ENCODE data around the gene TLR9.
"Not testable (repeated sequence)": the region's sequence is repeated elsewhere in the genome, so short reads cannot be mapped to it uniquely, and the experiment has no call there.

Gene TLR9

GRCh38 chr3:52195291-52195597, 30.2 kb downstream of the TLR9 start:
- no peak for DNase-seq (ENCODE audit: low spot score)

DNA sequence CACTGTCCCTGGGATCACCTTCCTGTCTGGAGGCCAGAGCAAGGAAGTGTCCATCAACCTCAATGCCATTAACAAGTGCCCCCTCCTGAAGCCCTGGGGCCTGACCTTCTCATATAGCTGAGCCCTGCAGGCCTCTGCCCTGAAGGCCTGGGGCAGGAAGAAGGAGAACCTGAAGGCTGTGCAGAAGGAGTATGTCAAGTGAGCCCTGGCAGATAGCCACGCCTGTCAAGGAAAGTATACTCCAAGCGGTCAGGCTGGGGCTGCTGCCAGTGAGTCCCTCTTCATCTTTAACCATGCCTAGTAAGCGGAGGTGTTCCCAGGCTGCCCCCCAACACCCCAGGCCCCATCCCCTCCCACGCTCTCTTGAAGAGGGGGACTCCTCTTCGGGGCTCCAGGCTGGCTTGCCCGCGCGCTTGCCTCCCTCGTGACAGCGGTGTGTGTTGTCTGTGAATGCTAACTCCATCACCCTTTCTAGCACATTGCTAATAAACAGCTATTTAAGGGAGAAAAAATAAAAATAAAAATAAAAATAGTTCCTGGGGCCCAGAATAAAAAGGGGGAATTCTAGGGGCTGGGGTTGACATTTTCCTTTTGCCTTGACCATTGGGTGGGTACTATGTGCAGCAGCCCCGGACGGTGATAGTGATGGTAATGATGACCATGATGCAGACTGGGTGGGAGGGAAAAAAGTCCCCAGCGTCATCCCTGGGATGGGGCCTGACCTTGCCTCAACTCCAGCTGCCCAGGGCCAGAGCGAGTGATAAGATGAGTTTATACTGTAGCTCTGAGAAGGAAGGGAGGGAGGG, 30.8 kb downstream of the TLR9 start:
- no peak for DNase-seq (ENCODE audit: low spot score)

DNA sequence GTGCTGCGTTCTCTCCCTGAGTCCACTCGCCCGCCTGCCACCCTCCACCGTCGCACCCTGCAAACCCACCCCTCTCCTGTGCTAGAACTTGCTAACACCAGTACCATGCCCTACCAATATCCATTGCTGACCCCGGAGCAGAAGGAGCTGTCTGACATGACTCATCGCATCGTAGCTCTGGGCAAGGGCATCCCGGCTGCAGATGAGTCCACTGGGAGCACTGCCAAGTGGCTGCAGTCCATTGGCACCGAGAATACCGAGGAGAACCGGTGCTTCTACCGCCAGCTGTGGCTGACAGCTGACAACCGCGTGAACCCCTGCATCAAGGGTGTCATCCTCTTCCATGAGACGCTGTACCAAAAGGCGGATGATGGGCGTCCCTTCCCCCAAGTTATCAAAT, 32.4 kb downstream of the TLR9 start:
- peak; percentile 80 for DNase-seq (ENCODE audit: low spot score)

- no peak for DNase-seq (ENCODE audit: low spot score)
Measured at GRCh38 chr3:52191663-52192062, 33.8 kb downstream of the TLR9 start.

DNA sequence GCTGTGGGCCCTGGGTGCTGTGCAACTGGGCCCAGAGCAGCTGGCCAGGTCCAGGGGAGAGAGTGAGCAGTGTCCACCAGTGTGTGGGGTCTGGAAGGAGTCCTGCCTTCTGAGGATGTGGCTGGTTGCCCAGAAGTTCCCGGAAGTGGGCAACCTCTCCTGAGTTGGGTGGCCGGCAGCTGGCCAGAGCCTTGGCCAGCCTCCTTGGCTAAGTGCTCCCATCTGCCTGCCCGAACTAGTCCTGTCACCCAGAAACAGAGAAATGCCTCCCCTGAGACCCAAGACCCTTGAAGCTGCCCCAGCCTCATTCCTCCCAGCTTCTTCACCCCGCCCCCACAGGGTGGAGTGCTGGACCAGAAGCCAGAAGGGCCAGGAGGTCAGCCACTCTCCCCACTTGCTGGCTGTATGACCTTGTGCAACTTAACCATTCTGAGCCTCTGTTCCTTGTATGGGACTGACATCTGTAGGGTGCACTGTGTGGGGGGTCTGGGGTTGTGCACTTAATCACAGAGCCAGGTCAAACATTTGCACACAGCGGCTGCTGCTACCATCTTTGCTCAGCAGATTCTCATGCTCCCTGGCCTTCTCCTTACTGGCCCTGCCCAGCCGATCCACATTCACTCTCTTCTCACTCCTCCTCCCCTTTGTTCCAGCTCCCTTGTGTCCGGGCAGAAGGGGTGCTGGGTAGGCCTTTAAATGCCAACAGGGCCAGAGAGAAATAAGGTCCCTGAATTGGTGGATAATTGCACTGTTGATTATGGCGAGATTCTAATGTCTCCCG, 35.0 kb downstream of the TLR9 start:
- DNase-seq (ENCODE audit: low spot score), result peak; percentile 61

GRCh38 chr3:52188556-52188955, 36.9 kb downstream of the TLR9 start:
- no peak for DNase-seq (ENCODE audit: low spot score)

GRCh38 chr3:52186729-52187128, 38.7 kb downstream of the TLR9 start:
- no peak for DNase-seq (ENCODE audit: low spot score)

GRCh38 chr3:52185837-52186236, 39.6 kb downstream of the TLR9 start:
- no peak for DNase-seq (ENCODE audit: low spot score)

DNA sequence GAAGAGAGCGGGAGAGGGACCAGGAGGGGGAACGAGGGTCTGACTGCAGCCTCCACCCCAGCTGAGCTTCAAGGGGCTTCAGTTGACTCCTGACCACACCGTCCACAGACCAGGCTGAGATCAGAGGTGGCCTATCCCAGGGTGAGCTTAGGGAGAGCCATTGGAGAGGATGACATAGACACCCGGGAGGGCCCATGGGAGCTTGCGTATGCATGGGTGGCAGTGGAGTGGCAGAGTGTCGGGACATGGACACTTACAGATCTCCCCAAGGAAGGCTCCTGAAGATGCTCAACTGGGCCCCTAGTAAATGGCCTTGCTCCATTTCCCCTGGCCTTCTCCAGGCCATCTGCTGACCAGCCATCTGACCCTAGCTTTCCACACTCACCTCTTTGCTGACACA, 40.1 kb downstream of the TLR9 start:
- DNase-seq (ENCODE audit: low spot score), result no peak

- no peak for DNase-seq (ENCODE audit: low spot score)
Measured at GRCh38 chr3:52184690-52185089, 40.8 kb downstream of the TLR9 start.

DNA sequence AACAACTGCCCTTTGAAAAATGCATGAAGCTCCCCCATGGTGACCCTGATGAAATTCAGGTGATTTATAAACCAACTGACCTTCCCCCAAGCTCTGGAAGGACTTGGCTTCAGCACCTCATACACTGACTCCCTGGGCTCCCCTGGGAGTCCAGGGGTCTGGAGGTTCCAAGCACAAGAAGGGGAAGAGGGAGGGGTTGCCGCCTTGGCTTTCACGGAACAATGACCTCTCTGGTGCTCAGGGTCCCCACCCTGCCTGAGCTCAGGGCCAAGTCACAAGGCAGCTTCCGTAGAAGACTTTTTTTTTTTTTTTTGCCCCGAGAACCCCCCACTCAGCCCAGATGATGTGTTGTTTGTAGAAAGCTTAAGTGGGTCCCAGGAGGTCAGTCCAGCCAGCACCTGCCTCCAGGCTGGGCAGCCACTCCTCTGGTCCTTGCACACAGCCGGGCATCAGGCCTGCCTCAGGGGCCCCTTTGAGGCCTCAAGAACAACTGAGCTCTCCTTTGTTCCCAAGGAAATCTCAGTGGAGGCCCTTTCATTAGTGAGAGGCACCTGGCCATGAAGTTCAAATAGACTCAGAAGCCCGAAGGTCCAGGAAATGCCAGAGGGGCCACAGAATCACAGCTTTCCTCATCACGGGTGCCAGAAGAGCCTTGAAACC, 41.5 kb downstream of the TLR9 start:
- DNase-seq (ENCODE audit: low spot score), result no peak

GRCh38 chr3:52182691-52183090, 42.8 kb downstream of the TLR9 start:
- no peak for DNase-seq (ENCODE audit: low spot score)

DNA sequence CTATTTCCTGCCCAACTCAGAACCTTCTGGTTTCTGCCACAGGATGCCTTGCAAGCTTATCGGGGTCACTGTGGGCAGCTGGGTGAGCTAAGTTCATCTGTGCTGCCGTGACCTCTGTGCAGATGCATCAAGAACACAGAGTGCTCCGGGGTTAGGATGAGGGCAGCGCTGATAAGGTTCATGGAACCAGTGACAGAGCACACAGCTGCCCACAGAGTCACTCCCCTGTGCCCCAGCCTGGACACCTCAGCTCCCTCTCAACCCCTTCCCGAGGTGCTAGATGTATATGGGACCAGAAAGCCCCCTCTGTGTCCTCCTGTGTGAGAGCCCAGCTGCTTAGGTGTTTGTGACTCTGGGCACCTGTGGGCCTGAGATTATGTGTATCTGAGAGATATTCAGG, 43.2 kb downstream of the TLR9 start:
- DNase-seq (ENCODE audit: low spot score), result no peak

- DNase-seq (ENCODE audit: low spot score), result no peak
Measured at GRCh38 chr3:52181543-52181942, 43.9 kb downstream of the TLR9 start.

DNA sequence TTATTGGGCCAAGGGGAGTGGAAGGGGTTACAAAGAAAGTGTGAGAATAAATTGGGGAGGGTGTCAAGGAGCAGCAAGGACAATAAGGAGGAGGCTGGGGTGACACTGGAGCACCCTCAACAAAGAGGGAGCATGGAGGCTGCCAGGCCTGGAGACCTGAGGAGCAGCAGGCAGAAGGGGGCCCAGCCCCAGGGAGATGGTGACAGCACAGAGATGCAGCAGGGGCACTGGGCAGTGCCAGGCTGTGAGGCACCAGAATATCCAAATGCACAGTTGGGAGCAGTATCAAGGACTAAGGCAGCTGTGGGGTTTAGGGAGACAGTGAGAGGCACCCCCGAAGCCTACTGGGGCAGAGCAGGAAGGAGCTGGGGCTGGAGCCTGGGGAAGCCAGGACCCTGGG, 46.9 kb downstream of the TLR9 start:
- DNase-seq (ENCODE audit: low spot score), result no peak

DNA sequence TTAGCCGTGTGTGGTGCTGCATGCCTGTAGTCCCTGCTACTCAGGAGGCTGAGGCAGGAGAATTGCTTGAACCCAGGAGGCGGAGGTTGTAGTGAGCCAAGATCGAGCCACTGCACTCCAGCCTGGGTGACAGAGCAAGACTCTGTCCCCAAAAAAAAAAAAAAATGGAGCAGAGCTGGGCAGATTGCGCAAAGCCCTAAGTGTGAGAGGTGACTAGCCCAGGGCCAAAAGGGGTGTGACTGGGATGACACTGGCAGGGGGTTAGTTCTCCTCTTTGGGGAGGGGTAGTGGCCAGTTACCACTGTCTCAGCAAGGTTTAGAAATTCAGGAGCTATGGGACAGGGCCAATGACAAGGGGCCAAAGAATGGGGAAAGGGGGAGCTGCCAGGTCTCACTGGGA, 47.3 kb downstream of the TLR9 start:
- not testable (repeated sequence) for DNase-seq (ENCODE audit: low spot score)

DNA sequence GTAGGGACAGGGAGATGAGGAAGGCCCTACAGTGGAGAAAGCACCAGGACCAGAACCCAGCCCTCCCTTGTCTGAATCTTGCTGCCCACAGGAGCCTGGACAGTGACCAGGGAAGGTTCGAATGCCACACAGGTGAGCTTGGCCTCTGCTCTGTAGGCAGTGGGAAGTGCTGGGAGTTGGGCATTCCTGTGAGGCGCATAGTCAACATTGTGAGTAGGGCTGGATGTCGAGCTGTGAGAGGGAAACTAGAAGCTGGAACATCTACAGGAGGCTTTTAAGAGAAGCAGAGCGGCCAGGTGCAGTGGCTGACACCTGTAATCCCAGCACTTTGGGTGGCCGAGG, 47.8 kb downstream of the TLR9 start:
- DNase-seq (ENCODE audit: low spot score), result no peak

GRCh38 chr3:52176951-52177700, 48.3 kb downstream of the TLR9 start:
- DNase-seq (ENCODE audit: low spot score), result no peak

- DNase-seq (ENCODE audit: low spot score), result no peak
Measured at GRCh38 chr3:52176180-52176752, 49.2 kb downstream of the TLR9 start.

GRCh38 chr3:52175416-52176179, 49.8 kb downstream of the TLR9 start:
- DNase-seq (ENCODE audit: low spot score), result no peak

DNA sequence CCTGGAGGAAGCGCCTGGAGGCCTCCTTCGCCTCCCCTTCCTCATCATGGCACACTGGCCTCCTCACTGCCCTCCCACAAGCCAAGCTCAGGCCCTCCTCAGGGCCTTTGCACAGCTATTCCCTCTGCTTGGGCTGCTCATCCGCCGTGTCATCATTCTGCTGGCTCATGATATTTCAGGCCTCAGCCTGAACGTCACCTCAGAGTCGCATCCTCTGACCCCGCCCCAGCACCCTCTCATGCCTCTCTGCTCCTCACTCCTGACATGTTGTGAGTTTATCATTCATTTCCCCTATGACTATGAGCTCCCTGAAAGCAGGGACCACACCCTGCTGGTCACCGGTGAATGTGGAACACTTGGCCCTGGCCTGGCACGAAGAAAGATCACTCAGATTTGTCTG, 50.5 kb downstream of the TLR9 start:
- no peak for DNase-seq (ENCODE audit: low spot score)

All from globus pallidus (tissue), 1 donor.